Adrenal gland (tissue), 12 donors: Measurements from ENCODE around the gene CCNB1IP1. TPM values are rescaled to one million over a fixed set of nuclear protein-coding genes. Genes with fewer than 3 reads are reported as not detected.
"Not testable (repeated sequence)": the region's sequence is repeated elsewhere in the genome, so short reads cannot be mapped to it uniquely, and the experiment has no call there.

Experiments used
- DNase-seq, 7 donors: peaks; one replicate each; pipeline ENCODE4 v3.0.0-alpha.2; 2019 to 2020
- H3K27ac ChIP-seq, 5 donors: fragments of 200-600 bp; sonication (generic) in 4 of 5; 1 replicate in 3 of 5; 2 replicates in 2 of 5; pipeline versions ENCODE4 v1.5.1 to v1.8.0; 2016 to 2020; ENCODE audit warnings: mild to moderate bottlenecking in 1 of 5
- H3K27me3 ChIP-seq: fragments of 200-600 bp; 2 replicates; pipeline ENCODE4 v1.8.0; 2021
- H3K36me3 ChIP-seq, 2 donors: fragments of 200-600 bp; replicated peaks in 1 of 2; 1 replicate in 1 of 2; 2 replicates in 1 of 2; pipeline versions ENCODE4 v1.5.1 to v1.8.0; 2018 to 2022
- H3K4me1 ChIP-seq, 2 donors: fragments of 200-600 bp; replicated peaks in 1 of 2; 1 replicate in 1 of 2; 2 replicates in 1 of 2; pipeline versions ENCODE4 v1.5.1 to v1.8.0; 2018 to 2021
- H3K4me3 ChIP-seq, 4 donors: fragments of 200-600 bp; sonication (generic) in 3 of 4; one replicate each; pipeline ENCODE4 v1.5.1; 2016 to 2018
- H3K9me3 ChIP-seq, 3 donors: fragments of 200-600 bp; sonication (generic) in 1 of 3; replicated peaks in 1 of 3; 1 replicate in 2 of 3; 2 replicates in 1 of 3; pipeline versions ENCODE4 v1.5.1 to v1.8.0; 2016 to 2021
- CTCF ChIP-seq, 6 experiments: fragments of 450-650 bp in 4 of 6; fragments of 200-600 bp in 2 of 6; sonication (generic) in 1 of 6; IDR thresholded peaks; 1 replicate in 5 of 6; 2 replicates in 1 of 6; pipeline versions ENCODE4 v1.5.1 to v1.8.0; 2016 to 2021; ENCODE audit warnings: antibody characterized with exemption in 6 of 6, mild to moderate bottlenecking in 2 of 6, moderate library complexity in 1 of 6
- POLR2A ChIP-seq, 2 donors: fragments of 450-650 bp; IDR thresholded peaks; one replicate each; pipeline ENCODE4 v1.6.1; 2017; ENCODE audit warnings: antibody characterized with exemption in 2 of 2, mild to moderate bottlenecking in 2 of 2, moderate library complexity in 1 of 2
- WGBS, 4 donors: extraction: QIAGEN DNeasy Blood & Tissue Kit in 2 of 4; methylation state at CpG; one replicate each; pipeline versions ENCODE4 v1.1.5 to v1.1.7; 2013 to 2017; 5-methylcytosine and 5-hydroxymethylcytosine counted together
- intact Hi-C, 2 donors: fragments of 100-400 bp; cut with DNase I; formaldehyde crosslinking; loops; one replicate each; pipeline versions ENCODE4 v1.14.1 to v1.15.0; 2022 to 2023
- polyA plus RNA-seq, 3 donors: library from polyadenylated mRNA; stranded (reverse); fragments of 200-250 nt in 2 of 3; fragments of 350-450 nt in 1 of 3; fragmentation: Illumina TruSeq in 1 of 3; extraction: RNeasy Lipid Tissue Mini Kit (QIAGEN cat#74804) in 1 of 3; gene quantifications; one replicate each; pipeline ENCODE4 v1.2.3, GENCODE V29; 2013 to 2014
- small RNA-seq, 2 donors: library from RNA; depleted of rRNA; stranded (forward); fragments of <200 nt; gene quantifications; one replicate each; pipeline ENCODE3, GENCODE V24; 2016
- total RNA-seq, 9 donors: library from RNA; depleted of rRNA in 4 of 9; stranded (reverse); fragments of >200 nt in 4 of 9; fragments of 120-200 nt in 1 of 9; fragmentation: NEBNext Ultra II Directional in 1 of 9; extraction: Animal tissue kit (Norgen Biotek cat#: 25700) in 1 of 9; gene quantifications; one replicate each; pipeline versions ENCODE4 v1.1.0 to v1.2.4, GENCODE V29; 2013 to 2023
- donor health status: healthy with polysubstance abuse.
- donor health status: Bipolar disorder and iron deficiency.
- donor health status: DM: yes; HTN: yes; CAD: no.
- donor health status: DM: no; HTN: no; CAD: no.
- donor health status: DM: no; HTN: no; CAD: no.
- donor health status: DM: yes; HTN: yes; CAD: no.

The CCNB1IP1 gene
- total and polyA plus RNA-seq, 12 donors = 16.8 to 62.5 (median 32.8) TPM

- intact Hi-C loops = no loop called here
- no peak for DNase-seq
- H3K9me3 ChIP-seq = no peaks in the 10 kb centered on the region
- no peaks in the 10 kb centered on the region for H3K27me3 ChIP-seq
- no peak overlapping the region for H3K27ac ChIP-seq
- TF ChIP-seq CTCF (IDR thresholded peaks at IDR 0.05) = no peak
- no peak for TF ChIP-seq POLR2A (IDR thresholded peaks at IDR 0.05)
- H3K36me3 ChIP-seq = no peaks in the 10 kb centered on the region
- H3K4me3 ChIP-seq = no peak overlapping the region
- 68 to 96% (median 96%) methylated on average over 2 of the region's 2 CpGs for WGBS, 4 donors
- no peaks in the 10 kb centered on the region for H3K4me1 ChIP-seq
Observed at GRCh38 chr14:20277409-20277808, 55.7 kb downstream of the CCNB1IP1 start.

- Histone ChIP-seq H3K9me3 (no peaks in the 10 kb centered on the region), H3K4me1 (no peaks in the 10 kb centered on the region), H3K36me3 (no peaks in the 10 kb centered on the region), H3K4me3 (no peak overlapping the region), H3K27ac (no peak overlapping the region), H3K27me3 (no peaks in the 10 kb centered on the region)
- 96 to 100% (median 99%) methylated on average over 2 of the region's 2 CpGs for WGBS, 4 donors
- TF ChIP-seq CTCF (IDR thresholded peaks at IDR 0.05) (no peak), POLR2A (IDR thresholded peaks at IDR 0.05) (no peak)
- intact Hi-C loops = no loop called here
- DNase-seq = no peak
Observed at GRCh38 chr14:20274062-20274461, 59.0 kb downstream of the CCNB1IP1 start.

- 86 to 92% (median 89%) methylated on average over 5 of the region's 5 CpGs for WGBS, 4 donors
- DNase-seq, H3K9me3 ChIP-seq, H3K27ac ChIP-seq, H3K4me3 ChIP-seq, intact Hi-C loops, H3K36me3 ChIP-seq, H3K4me1 ChIP-seq, H3K27me3 ChIP-seq: not testable (repeated sequence)
Observed at GRCh38 chr14:20264361-20264760, 68.7 kb downstream of the CCNB1IP1 start.

GRCh38 chr14:20262642-20263128 is 70.4 kb downstream of the CCNB1IP1 start:
- 48 to 55% (median 52%) methylated on average over 3 of the region's 3 CpGs for WGBS, 4 donors
- intact Hi-C loops = no loop called here
- no peak overlapping the region for H3K4me3 ChIP-seq

More at GRCh38 chr14:20262642-20263128, 70.4 kb downstream of the CCNB1IP1 start:
- Histone ChIP-seq H3K27me3 (no peaks in the 10 kb centered on the region), H3K4me1 (no peaks in the 10 kb centered on the region), H3K27ac (no peak overlapping the region), H3K9me3 (no peaks in the 10 kb centered on the region), H3K36me3 (no peaks in the 10 kb centered on the region)
- TF ChIP-seq POLR2A (IDR thresholded peaks at IDR 0.05) (no peak), CTCF (IDR thresholded peaks at IDR 0.05) (no peak)
- DNase-seq = no peak

Small RNAs within 50 kb of the gene (small RNA-seq; reads per million reads assigned to genes)
- gene SNORA79B (0 reads per million in 2 donors), gene SNORD126 (166 to 187 reads per million in 2 donors)

Other genes starting within 250 kb of the CCNB1IP1 start
- gene OR4K17, start 222.5 kb downstream of the CCNB1IP1 start, total RNA-seq = not detected
- not detected for gene OR4K17, start 222.5 kb downstream of the CCNB1IP1 start, polyA plus RNA-seq
- gene OR4N5, start 194.5 kb downstream of the CCNB1IP1 start, total RNA-seq = not detected
- not detected for gene OR4N5, start 194.5 kb downstream of the CCNB1IP1 start, polyA plus RNA-seq
- gene OR11G2, start 142.4 kb downstream of the CCNB1IP1 start, total RNA-seq = not detected
- gene OR11G2, start 142.4 kb downstream of the CCNB1IP1 start, polyA plus RNA-seq = not detected
- not detected for gene OR11H6, start 109.6 kb downstream of the CCNB1IP1 start, total RNA-seq
- gene OR11H6, start 109.6 kb downstream of the CCNB1IP1 start, polyA plus RNA-seq = not detected
- not detected for gene OR11H7, start 104.3 kb downstream of the CCNB1IP1 start, total RNA-seq
- gene OR11H7, start 104.3 kb downstream of the CCNB1IP1 start, polyA plus RNA-seq = not detected
- gene OR11H4, start 94.0 kb downstream of the CCNB1IP1 start, total RNA-seq = not detected
- not detected for gene OR11H4, start 94.0 kb downstream of the CCNB1IP1 start, polyA plus RNA-seq
- 10 to 100 TPM in 7 of 9 donors, 1 to 10 TPM in 2; 7.9 to 28.6 (median 18.1) TPM for gene TTC5, start 27.3 kb downstream of the CCNB1IP1 start, total RNA-seq
- 10 to 100 TPM in 1 of 3 donors, 1 to 10 TPM in 2; 3.9 to 12.7 (median 9.2) TPM for gene TTC5, start 27.3 kb downstream of the CCNB1IP1 start, polyA plus RNA-seq
- 10 to 100 TPM in 7 of 9 donors, 1 to 10 TPM in 2; 8.5 to 40.3 (median 22.9) TPM for gene PARP2, start 10.4 kb upstream of the CCNB1IP1 start, total RNA-seq
- 10 to 100 TPM; 30.5 to 55.2 (median 33.9) TPM for gene PARP2, start 10.4 kb upstream of the CCNB1IP1 start, polyA plus RNA-seq
- gene TEP1, start 80.2 kb upstream of the CCNB1IP1 start, total RNA-seq = 10 to 100 TPM in 8 of 9 donors, 1 to 10 TPM in 1; 8.7 to 59.8 (median 35.6) TPM
- gene TEP1, start 80.2 kb upstream of the CCNB1IP1 start, polyA plus RNA-seq = 10 to 100 TPM; 22.9 to 39.7 (median 24.9) TPM
- under 1 TPM in 8 of 9 donors, not detected in 1; 0.18 to 0.95 (median 0.37) TPM for gene KLHL33, start 102.9 kb upstream of the CCNB1IP1 start, total RNA-seq
- gene KLHL33, start 102.9 kb upstream of the CCNB1IP1 start, polyA plus RNA-seq = under 1 TPM; 0.13 to 0.64 (median 0.17) TPM
- 10 to 100 TPM; 25.0 to 57.2 (median 37.4) TPM for gene OSGEP, start 121.5 kb upstream of the CCNB1IP1 start, total RNA-seq
- 100 to 1,000 TPM in 2 of 3 donors, 10 to 100 TPM in 1; 31.8 to 102 (median 102) TPM for gene OSGEP, start 121.5 kb upstream of the CCNB1IP1 start, polyA plus RNA-seq
- 100 to 1,000 TPM in 8 of 9 donors, 10 to 100 TPM in 1; 98.4 to 206 (median 165) TPM for gene APEX1, start 121.9 kb upstream of the CCNB1IP1 start, total RNA-seq
- 100 to 1,000 TPM in 2 of 3 donors, 10 to 100 TPM in 1; 94.1 to 304 (median 125) TPM for gene APEX1, start 121.9 kb upstream of the CCNB1IP1 start, polyA plus RNA-seq
- 10 to 100 TPM; 10.6 to 60.1 (median 28.6) TPM for gene PIP4P1, start 128.2 kb upstream of the CCNB1IP1 start, total RNA-seq
- 10 to 100 TPM; 31.9 to 37.6 (median 36.3) TPM for gene PIP4P1, start 128.2 kb upstream of the CCNB1IP1 start, polyA plus RNA-seq
- 10 to 100 TPM in 7 of 9 donors, 1 to 10 TPM in 2; 5.4 to 57.5 (median 17.4) TPM for gene PNP, start 136.1 kb upstream of the CCNB1IP1 start, total RNA-seq
- 100 to 1,000 TPM in 1 of 3 donors, 10 to 100 TPM in 2; 14.3 to 101 (median 25.6) TPM for gene PNP, start 136.1 kb upstream of the CCNB1IP1 start, polyA plus RNA-seq
- gene RNASE10, start 172.3 kb upstream of the CCNB1IP1 start, total RNA-seq = under 1 TPM in 5 of 9 donors, not detected in 4; 0.21 to 0.75 (median 0.58) TPM
- under 1 TPM in 2 of 3 donors, not detected in 1; 0.30 to 0.32 TPM for gene RNASE10, start 172.3 kb upstream of the CCNB1IP1 start, polyA plus RNA-seq
- gene RNASE9, start 227.8 kb upstream of the CCNB1IP1 start, total RNA-seq = not detected
- gene RNASE9, start 227.8 kb upstream of the CCNB1IP1 start, polyA plus RNA-seq = not detected